HG02610 (cell line): ENCODE results near the gene PTPRN2.

ENCODE experiments used
- ATAC-seq: cut with Tn5 transposase; IDR thresholded peaks from one replicate; pipeline ENCODE4 v1.9.1; 2021; ENCODE audit warnings: mild to moderate bottlenecking, moderate library complexity; ENCODE audit not compliant: unreplicated experiment

The PTPRN2 gene

DNA sequence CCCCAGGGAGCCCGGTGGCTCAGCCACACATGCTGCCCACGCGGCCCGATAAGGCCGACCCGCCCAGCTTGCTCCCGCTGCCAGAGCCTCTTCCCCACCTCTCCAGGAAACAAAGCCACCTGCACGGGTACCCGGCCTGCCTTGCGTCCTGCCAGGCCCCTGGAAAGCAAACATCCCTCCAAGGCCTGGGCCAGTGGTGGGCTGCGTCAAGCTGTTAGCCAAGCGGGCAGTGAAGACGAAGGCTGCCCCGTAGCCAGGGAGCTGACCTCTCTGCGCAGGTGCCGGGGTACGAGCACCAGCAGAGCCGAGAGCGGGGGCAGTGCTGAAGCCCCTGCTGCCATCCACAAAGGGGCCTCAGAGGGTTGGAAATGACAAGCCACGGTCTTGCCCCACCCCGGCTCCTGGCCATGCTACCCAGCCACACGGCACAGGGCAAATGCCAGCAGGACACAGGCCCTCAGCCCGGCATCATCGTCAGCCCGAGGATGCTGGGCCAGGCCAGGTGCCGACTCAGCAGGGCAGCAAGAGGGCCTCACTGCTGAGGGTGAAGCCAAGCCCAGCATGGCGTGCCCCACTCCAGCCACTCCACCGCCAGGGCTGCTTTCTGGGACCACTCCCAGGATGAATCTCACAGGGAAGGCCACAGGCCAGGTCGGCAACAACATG is 140.0 kb downstream of the PTPRN2 start:
- no peak for ATAC-seq

DNA sequence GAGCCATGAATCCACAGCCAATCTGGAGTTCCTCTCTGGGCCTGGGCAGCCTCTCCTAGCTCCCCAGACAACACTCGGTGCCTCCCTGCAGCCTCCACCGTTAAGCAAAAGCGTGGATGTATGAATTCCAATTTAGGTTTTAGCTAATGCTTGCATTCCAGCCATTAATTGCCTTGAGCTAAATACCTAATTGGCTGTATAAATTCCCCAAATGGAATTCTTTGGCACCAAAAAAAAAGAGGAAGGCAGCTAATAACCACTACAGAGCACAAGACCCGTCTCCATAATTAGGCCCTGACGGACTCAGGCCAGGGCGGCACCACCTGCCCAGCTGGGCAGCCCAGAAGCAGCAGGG is 140.5 kb downstream of the PTPRN2 start:
- no peak for ATAC-seq

GRCh38 chr7:158446706-158447105 is 140.9 kb downstream of the PTPRN2 start:
- ATAC-seq, result no peak

DNA sequence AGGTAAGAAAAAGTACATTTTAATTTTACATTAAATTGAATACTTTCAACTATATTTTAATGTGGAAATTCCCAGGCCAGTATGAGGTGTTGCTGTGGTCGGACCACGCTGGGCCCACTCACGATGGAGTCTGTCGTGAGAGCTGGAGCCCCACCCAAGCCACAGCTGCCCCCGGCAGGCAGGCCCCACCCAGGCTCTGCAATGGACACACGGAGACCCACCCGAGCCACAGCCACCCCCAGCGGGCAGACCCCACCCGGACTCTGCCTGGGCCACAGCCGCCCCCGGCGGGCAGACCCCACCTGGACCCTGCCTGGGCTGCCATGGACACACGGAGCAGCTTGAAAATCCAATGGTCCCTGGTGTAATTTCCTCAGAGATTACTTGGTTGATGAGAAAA is 141.3 kb downstream of the PTPRN2 start:
- ATAC-seq, result no peak

DNA sequence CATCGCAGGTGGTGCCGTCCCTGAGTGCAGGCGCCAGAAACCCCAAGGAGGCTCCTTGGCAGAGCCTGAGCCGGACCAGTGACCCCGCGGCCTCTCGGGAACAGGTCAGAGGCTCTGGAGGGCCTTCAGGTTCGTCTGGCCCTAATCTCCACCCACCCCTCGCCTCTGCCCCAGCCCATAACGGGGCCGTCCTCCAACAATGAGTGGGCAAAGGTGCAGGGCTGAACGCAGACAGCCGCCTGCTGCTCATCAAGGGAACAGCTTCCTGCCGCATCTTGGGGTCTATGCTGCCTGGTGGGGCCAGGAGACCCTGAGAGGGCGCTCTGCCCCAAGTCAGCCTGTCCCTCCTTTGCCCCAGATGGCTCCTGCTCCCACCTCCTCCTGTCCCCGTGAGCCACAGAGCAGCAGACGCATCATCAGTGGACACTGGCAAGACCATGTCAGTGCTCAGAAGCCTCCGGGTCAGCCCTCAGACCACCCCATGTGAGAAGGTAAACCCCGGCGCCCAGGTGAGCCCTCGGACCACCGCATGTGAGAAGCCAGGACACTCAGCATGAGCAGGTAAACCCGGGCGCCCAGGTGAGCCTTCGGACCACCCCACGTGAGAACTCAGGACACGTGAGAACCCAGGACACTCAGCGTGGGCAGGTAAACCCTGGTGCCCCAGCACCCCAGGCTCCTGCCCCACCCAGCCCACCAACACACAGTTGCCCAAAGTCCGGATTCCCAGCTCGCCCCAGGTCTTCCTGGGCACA is 142.0 kb downstream of the PTPRN2 start:
- no peak for ATAC-seq

GRCh38 chr7:158444501-158445420 is 142.9 kb downstream of the PTPRN2 start:
- ATAC-seq, result no peak

- ATAC-seq, result no peak
These were observed 143.7 kb downstream of the PTPRN2 start for GRCh38 chr7:158443688-158444483.

GRCh38 chr7:158443014-158443687 is 144.5 kb downstream of the PTPRN2 start:
- ATAC-seq, result no peak

DNA sequence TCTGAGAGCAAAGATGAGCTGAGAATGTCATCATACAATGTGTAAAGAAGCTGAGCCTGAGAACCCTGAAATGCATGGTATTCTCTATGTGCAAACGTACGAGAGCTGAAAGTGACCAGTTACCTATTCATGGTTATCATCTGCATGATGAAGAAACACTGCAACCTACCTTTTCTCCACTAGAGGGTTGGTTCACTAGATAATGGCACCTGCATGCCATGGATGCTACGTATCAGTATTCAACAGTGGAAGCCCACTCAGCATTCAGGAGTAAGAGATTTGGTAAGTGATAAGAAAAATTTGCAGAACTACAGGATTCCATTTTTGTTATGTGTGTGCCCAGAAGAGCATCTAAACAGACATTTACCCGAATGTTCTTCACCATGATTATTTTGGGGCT is 145.4 kb downstream of the PTPRN2 start:
- no peak for ATAC-seq

DNA sequence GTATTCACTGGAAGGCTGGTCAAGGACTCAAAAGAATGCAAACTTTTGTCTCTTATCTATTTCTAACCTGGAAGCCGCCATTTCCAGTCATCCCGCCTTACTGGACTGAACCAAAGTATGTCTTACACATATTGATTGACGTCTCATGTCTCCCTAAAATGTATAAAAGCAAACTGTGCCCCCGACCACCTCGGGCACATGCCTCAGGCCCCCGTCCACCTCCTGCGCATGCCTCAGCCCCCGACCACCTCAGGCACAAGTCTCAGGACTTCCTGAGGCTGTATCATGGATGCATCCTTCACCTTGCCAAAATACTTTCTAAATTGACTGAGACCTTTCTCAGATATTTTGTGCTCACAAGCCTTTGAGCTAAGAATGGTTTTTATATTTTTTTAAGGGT is 148.6 kb downstream of the PTPRN2 start:
- ATAC-seq, result no peak

- no peak for ATAC-seq
These were observed 155.0 kb downstream of the PTPRN2 start for GRCh38 chr7:158432369-158433341.

DNA sequence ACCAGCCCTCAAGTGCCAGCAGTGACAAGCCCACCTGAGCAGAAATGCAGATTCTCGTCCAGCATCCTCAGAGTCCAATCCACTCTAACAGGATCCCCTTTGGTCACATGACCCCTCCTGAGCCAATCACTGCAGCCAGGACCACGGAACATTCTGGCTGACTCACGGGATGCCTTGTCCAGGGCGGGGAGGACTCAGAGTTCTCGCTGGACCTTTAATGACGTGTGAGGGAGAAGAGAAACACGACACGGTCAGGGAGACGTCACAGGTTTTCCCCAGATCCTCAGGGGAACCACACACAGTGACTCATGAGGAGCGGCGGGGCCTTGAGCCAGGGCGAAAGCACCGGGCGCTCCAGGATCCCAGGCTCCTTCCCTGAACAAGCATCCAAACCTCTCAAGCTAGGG is 155.7 kb downstream of the PTPRN2 start:
- no peak for ATAC-seq

- ATAC-seq, result no peak
These were observed 156.3 kb downstream of the PTPRN2 start for GRCh38 chr7:158431055-158431940.

DNA sequence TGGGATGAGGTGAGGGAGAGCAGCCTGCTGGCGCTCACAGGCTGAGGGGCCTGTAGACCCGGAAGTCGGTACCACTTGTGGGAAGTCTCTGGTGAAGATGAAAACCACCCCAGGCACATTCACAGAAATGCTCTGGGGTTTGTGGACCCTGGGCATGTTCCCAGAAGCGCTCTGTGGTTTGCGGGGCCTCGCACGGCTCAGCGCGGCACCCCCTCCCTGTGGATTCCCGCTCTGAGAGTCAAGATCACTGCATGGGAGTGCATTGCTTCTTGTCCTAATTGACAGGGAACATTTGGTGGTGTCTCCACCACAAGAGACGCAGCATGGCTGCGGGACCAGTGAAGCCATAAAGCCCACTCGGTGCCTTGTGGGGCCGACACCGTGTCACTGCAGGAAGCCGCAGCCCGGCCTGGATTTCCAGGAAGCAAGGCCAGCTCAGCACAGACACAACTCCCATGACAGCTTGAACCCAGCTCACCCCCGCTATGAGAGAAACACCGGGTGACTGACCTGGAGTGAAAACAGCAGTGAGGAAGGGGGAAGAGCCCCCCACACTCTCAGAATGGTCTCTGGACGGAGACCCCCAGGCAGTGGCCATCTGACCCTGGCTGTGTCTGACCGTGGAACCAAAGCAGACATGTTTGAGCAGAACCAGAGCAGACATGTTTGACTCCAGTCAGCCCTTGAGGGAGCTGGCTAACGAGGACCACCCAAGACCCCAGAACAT is 157.2 kb downstream of the PTPRN2 start:
- no peak for ATAC-seq

- ATAC-seq, result no peak
These were observed 158.5 kb downstream of the PTPRN2 start for GRCh38 chr7:158428837-158429753.

DNA sequence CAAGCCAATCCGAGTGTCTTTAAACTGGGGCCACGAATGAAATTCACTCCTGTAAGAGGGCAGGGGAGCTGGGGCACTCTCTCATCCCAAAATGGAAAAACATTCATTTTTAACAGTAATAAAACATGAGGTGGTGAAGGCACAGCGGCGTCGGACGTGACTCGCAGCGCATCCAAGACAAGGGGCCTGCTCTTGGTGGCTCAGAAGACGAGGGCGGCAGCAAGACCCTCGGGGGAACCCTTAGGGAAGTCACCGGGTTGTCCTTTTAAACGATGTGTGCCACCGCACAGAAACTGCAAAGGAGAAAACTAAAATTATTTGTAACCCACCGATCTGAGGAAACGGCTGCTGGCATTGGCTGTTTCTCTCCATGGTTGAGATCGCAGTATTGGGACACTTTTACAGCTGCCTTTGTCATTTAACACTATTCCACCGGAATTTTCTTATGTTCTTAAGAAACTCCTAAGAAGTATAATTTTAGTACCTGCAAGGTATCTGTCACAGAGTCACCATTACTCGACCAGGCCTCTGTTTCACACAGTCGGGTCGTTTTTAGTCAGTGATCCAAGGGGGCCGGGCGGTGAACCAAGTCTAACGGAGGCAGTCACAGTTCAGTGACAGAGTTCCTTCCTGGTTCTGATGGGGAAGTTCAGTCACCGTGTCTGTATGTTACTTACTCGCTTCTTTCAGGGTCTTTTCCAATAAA is 159.3 kb downstream of the PTPRN2 start:
- no peak for ATAC-seq
